ENCODE data around the gene PXMP4.

The PXMP4 gene

GRCh38 chr20:33667245-33667675 is 52.9 kb downstream of the PXMP4 start:
- H3K9me3 Mint-ChIP-seq, result no peaks in the 10 kb centered on the region
- peaks cover 3% of the 10 kb centered on the region for H3K36me3 Mint-ChIP-seq (ENCODE audit: low read depth)
- peak overlapping the region in 2 of 3 experiments; percentile 10 to 37 for H3K4me3 Mint-ChIP-seq
- H3K27ac Mint-ChIP-seq, result no peak overlapping the region
- H3K4me1 Mint-ChIP-seq, result peaks cover 36% of the 10 kb centered on the region
- H3K27me3 Mint-ChIP-seq (ENCODE audit: low read depth), result peaks cover 3% of the 10 kb centered on the region
- TF ChIP-seq CTCF (IDR thresholded peaks at IDR 0.05; ENCODE audit: unreplicated experiment in 3 of 3), result no peak

GRCh38 chr20:33666293-33667244 is 53.5 kb downstream of the PXMP4 start, which contains the start of gene ACTL10:
Gene ACTL10, plus strand, starts transcription at chr20:33666943. Its CDS starts 555 bp downstream, at chr20:33667498.
- peaks cover 3% of the 10 kb centered on the region for H3K27me3 Mint-ChIP-seq (ENCODE audit: low read depth)
- H3K36me3 Mint-ChIP-seq (ENCODE audit: low read depth), result peaks cover 3% of the 10 kb centered on the region
- H3K9me3 Mint-ChIP-seq, result no peaks in the 10 kb centered on the region
- H3K4me3 Mint-ChIP-seq, result peak within 1 kb of the TSS; percentile 84 to 91 (median 89)
- peaks cover 31% of the 10 kb centered on the region for H3K4me1 Mint-ChIP-seq
- H3K27ac Mint-ChIP-seq, result peak within 1 kb of the TSS; percentile 39 to 83 (median 66)
- TF ChIP-seq CTCF (IDR thresholded peaks at IDR 0.05; ENCODE audit: unreplicated experiment in 3 of 3), result peak in 1 of 3 experiments; percentile 15

- Mint-ChIP-seq H3K4me3 (peak overlapping the region; percentile 83 to 92 (median 85)), H3K36me3 (ENCODE audit: low read depth) (peaks cover 3% of the 10 kb centered on the region), H3K4me1 (peaks cover 18% of the 10 kb centered on the region), H3K9me3 (no peaks in the 10 kb centered on the region), H3K27ac (peak overlapping the region; percentile 64 to 83 (median 73)), H3K27me3 (ENCODE audit: low read depth) (peaks cover 3% of the 10 kb centered on the region)
- no peak for TF ChIP-seq CTCF (IDR thresholded peaks at IDR 0.05; ENCODE audit: unreplicated experiment in 3 of 3)
Observed at GRCh38 chr20:33664762-33665144, 55.4 kb downstream of the PXMP4 start.

GRCh38 chr20:33664085-33664761 is 55.9 kb downstream of the PXMP4 start:
- no peak for TF ChIP-seq CTCF (IDR thresholded peaks at IDR 0.05; ENCODE audit: unreplicated experiment in 3 of 3)
- Mint-ChIP-seq H3K27ac (peak overlapping the region; percentile 64 to 83 (median 73)), H3K36me3 (ENCODE audit: low read depth) (peaks cover 3% of the 10 kb centered on the region), H3K9me3 (no peaks in the 10 kb centered on the region), H3K4me3 (peak overlapping the region; percentile 83 to 92 (median 85)), H3K27me3 (ENCODE audit: low read depth) (peaks cover 3% of the 10 kb centered on the region), H3K4me1 (peaks cover 16% of the 10 kb centered on the region)

- Mint-ChIP-seq H3K9me3 (no peaks in the 10 kb centered on the region), H3K4me1 (peaks cover 16% of the 10 kb centered on the region), H3K27ac (peak overlapping the region; percentile 73 to 84 (median 76)), H3K4me3 (peak overlapping the region; percentile 83 to 92 (median 85)), H3K27me3 (ENCODE audit: low read depth) (peaks cover 3% of the 10 kb centered on the region), H3K36me3 (ENCODE audit: low read depth) (peaks cover 3% of the 10 kb centered on the region)
- no peak for TF ChIP-seq CTCF (IDR thresholded peaks at IDR 0.05; ENCODE audit: unreplicated experiment in 3 of 3)
Observed at GRCh38 chr20:33663161-33664084, 56.7 kb downstream of the PXMP4 start.

All from nephron (organoid).